DOHH2 (cell line): ENCODE data around the gene ARL11.
A peak's percentile ranks its signal among the peaks of the same experiment; 100 is the strongest.

Experiments used
- H3F3A ChIP-seq: fragments of 200-600 bp; sonication (generic), shearing (Covaris generic); 2 replicates; pipeline ENCODE4 v1.6.0; 2016; ENCODE audit warnings: antibody characterized with exemption, mild to moderate bottlenecking; ENCODE audit not compliant: control insufficient read depth, insufficient read depth
- H3K27ac ChIP-seq: fragments of 200-600 bp; sonication (generic); 2 replicates; pipeline ENCODE4 v1.5.1; 2014; ENCODE audit warnings: low read depth, mild to moderate bottlenecking, low read length, moderate library complexity
- H3K27me3 ChIP-seq: fragments of 200-600 bp; sonication (generic); 2 replicates; pipeline ENCODE4 v1.6.1; 2014; ENCODE audit warnings: mild to moderate bottlenecking, low read length, mixed read lengths; ENCODE audit not compliant: control insufficient read depth
- H3K36me3 ChIP-seq: fragments of 200-600 bp; sonication (generic); 2 replicates; pipeline ENCODE4 v1.6.1; 2014; ENCODE audit warnings: mild to moderate bottlenecking, low read length, moderate library complexity, mixed read lengths; ENCODE audit not compliant: control insufficient read depth
- H3K4me1 ChIP-seq: fragments of 200-600 bp; sonication (generic); 2 replicates; pipeline ENCODE4 v1.6.1; 2014; ENCODE audit warnings: mild to moderate bottlenecking, low read length, mixed read lengths; ENCODE audit not compliant: control insufficient read depth
- H3K4me2 ChIP-seq: fragments of 200-600 bp; sonication (generic); 2 replicates; pipeline ENCODE4 v1.6.0; 2014; ENCODE audit warnings: mild to moderate bottlenecking, low read length, moderate library complexity
- H3K4me3 ChIP-seq: fragments of 200-600 bp; sonication (generic); 2 replicates; pipeline ENCODE4 v1.5.1; 2014; ENCODE audit warnings: mild to moderate bottlenecking, low read length, mixed read lengths
- H3K79me2 ChIP-seq: fragments of 200-600 bp; sonication (generic); 2 replicates; pipeline ENCODE4 v1.6.1; 2014; ENCODE audit warnings: mild to moderate bottlenecking, low read length, mixed read lengths; ENCODE audit not compliant: control insufficient read depth
- H3K9me2 ChIP-seq: fragments of 200-600 bp; sonication (generic); replicated peaks from 2 replicates; pipeline ENCODE4 v1.6.1; 2014; ENCODE audit warnings: mild to moderate bottlenecking, low read length, mixed read lengths; ENCODE audit not compliant: control insufficient read depth
- H3K9me3 ChIP-seq: fragments of 200-600 bp; sonication (generic); 2 replicates; pipeline ENCODE4 v1.6.1; 2014; ENCODE audit warnings: antibody characterized with exemption, low read length, mixed read lengths; ENCODE audit not compliant: control insufficient read depth, insufficient read depth
- H4K20me1 ChIP-seq: fragments of 200-600 bp; sonication (generic); 2 replicates; pipeline ENCODE4 v1.6.0; 2014; ENCODE audit warnings: low read depth, mild to moderate bottlenecking, antibody characterized with exemption, low read length, moderate library complexity; ENCODE audit not compliant: control insufficient read depth, insufficient read depth
- EZH2phosphoT487 ChIP-seq: fragments of 200-600 bp; sonication (generic); IDR thresholded peaks from 2 replicates; pipeline ENCODE4 v1.6.1; 2017; ENCODE audit warnings: borderline replicate concordance, mild to moderate bottlenecking, antibody characterized with exemption, low read length, moderate library complexity, mixed read lengths
- TF ChIP-seq, protein P1 (sequence below): fragments of 200-600 bp; sonication (generic); IDR thresholded peaks from one replicate; pipeline ENCODE4 v1.5.1; 2014; ENCODE audit warnings: antibody characterized with exemption, mild to moderate bottlenecking, low read depth, low read length; ENCODE audit not compliant: poor library complexity, severe bottlenecking

Gene ARL11

DNA sequence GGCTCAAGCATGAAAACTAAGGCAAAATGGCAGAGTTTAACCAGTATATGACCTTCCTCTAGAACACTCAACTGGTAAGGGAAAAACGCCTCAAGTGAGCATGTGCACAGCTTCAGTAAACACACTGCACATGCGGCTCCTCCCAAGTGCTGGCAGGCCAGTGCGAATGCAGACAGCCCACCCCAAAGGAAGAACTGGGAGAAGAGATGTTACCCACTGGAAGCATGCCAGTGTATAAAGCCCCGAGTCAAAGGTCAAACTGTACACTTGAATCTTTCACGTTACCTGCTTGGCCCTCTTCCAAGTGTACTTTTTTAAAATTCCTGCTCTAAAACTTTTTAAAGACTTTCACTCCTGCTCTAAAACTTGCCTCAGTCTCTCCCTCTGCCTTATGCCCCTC, 23.7 kb upstream of the ARL11 start:
- no peaks in the 10 kb centered on the region for H3K36me3 ChIP-seq
- peaks cover 19% of the 10 kb centered on the region for H3F3A ChIP-seq
- peak overlapping the region; percentile 37 for H3K4me2 ChIP-seq
- H3K4me3 ChIP-seq, result peak overlapping the region; percentile 5
- no peaks in the 10 kb centered on the region for H3K9me3 ChIP-seq
- no peaks in the 10 kb centered on the region for H3K9me2 ChIP-seq
- TF ChIP-seq, protein P1, sequence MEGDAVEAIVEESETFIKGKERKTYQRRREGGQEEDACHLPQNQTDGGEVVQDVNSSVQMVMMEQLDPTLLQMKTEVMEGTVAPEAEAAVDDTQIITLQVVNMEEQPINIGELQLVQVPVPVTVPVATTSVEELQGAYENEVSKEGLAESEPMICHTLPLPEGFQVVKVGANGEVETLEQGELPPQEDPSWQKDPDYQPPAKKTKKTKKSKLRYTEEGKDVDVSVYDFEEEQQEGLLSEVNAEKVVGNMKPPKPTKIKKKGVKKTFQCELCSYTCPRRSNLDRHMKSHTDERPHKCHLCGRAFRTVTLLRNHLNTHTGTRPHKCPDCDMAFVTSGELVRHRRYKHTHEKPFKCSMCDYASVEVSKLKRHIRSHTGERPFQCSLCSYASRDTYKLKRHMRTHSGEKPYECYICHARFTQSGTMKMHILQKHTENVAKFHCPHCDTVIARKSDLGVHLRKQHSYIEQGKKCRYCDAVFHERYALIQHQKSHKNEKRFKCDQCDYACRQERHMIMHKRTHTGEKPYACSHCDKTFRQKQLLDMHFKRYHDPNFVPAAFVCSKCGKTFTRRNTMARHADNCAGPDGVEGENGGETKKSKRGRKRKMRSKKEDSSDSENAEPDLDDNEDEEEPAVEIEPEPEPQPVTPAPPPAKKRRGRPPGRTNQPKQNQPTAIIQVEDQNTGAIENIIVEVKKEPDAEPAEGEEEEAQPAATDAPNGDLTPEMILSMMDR, result no peak
- TF ChIP-seq EZH2phosphoT487, result no peak
- H3K27me3 ChIP-seq, result no peaks in the 10 kb centered on the region
- no peaks in the 10 kb centered on the region for H4K20me1 ChIP-seq
- peak overlapping the region; percentile 46 for H3K27ac ChIP-seq
- no peaks in the 10 kb centered on the region for H3K79me2 ChIP-seq
- H3K4me1 ChIP-seq, result peaks cover 59% of the 10 kb centered on the region

DNA sequence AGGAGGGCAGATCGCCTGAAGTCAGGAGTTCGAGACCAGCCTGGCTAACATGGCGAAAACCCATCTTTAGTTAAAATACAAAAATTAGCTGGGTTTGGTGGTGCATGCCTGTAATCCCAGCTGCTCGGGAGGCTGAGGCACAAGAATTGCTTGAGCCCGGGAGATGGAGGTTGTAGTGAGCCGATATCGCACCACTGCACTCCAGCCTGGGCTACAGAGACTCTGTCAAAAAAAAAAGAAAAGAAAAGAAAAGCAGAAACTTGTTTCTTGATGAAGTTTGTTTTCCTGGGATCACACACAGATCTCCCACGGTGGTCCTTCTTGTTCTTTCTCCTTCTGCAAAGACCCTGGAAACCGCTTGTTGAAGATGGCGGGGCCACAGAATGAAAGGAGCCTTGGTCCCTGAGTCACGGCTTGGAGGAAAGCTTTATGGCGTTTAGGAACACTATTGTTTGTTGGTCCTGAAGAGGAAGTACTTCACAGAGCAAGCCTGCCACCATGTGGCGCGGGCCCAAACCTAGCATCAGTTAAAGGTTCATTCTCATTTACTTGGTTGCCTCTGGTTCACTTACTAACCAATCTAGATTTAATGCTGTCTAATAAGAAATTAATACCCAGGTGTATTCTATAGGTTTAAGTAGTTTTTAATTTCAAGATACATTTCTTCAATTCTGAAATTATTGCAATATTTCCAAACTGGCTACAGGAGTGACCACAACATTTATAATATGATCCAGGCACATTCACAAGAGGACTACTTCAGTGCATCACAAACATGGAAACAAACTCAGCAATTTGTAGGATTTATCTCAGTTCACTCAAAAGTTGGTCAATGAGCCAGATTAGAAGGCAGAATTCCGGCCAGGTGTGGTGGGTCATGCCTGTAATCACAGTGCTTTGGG, 21.3 kb upstream of the ARL11 start:
- peak overlapping the region; percentile 68 for H3K4me3 ChIP-seq
- no peaks in the 10 kb centered on the region for H3K9me2 ChIP-seq
- H3K27ac ChIP-seq, result peak overlapping the region; percentile 84
- H4K20me1 ChIP-seq, result no peaks in the 10 kb centered on the region
- H3F3A ChIP-seq, result peaks cover 24% of the 10 kb centered on the region
- TF ChIP-seq, protein P1, result peak; percentile 90
- no peak for TF ChIP-seq EZH2phosphoT487
- H3K4me2 ChIP-seq, result peak overlapping the region; percentile 84
- peaks cover 79% of the 10 kb centered on the region for H3K4me1 ChIP-seq
- H3K9me3 ChIP-seq, result no peaks in the 10 kb centered on the region
- no peaks in the 10 kb centered on the region for H3K79me2 ChIP-seq
- no peaks in the 10 kb centered on the region for H3K36me3 ChIP-seq
- H3K27me3 ChIP-seq, result no peaks in the 10 kb centered on the region

DNA sequence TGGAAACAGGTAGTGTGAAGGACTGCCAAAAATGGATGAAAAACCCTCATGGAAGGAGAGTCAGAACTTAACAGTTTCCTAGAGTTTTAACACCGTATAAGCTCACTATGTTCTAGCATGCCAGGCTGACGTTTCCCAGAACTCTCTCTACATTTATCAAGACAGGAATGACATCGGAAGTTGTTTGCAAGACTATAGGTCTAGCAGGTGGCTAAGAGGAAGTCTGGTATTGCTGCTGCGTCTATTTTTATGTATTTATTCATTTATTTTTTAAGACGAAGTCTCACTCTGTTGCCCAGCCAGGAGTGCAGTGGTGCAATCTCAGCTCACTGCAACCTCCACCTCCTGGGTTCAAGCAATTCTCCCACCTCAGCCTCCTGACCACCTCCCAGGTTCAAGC, 20.5 kb upstream of the ARL11 start:
- Histone ChIP-seq H3K36me3 (no peaks in the 10 kb centered on the region), H3K4me3 (peak overlapping the region; percentile 68), H4K20me1 (no peaks in the 10 kb centered on the region), H3K4me2 (peak overlapping the region; percentile 84), H3K27ac (peak overlapping the region; percentile 84), H3K9me2 (no peaks in the 10 kb centered on the region), H3K9me3 (no peaks in the 10 kb centered on the region), H3K27me3 (no peaks in the 10 kb centered on the region), H3K4me1 (peaks cover 82% of the 10 kb centered on the region), H3F3A (peaks cover 28% of the 10 kb centered on the region), H3K79me2 (no peaks in the 10 kb centered on the region)
- no peak for TF ChIP-seq EZH2phosphoT487
- TF ChIP-seq, protein P1, result no peak
